Liver (tissue), 9 donors: ENCODE results near the gene PRKX. TPM values are rescaled to one million over a fixed set of nuclear protein-coding genes. Genes with fewer than 3 reads are reported as not detected.

Source experiments
- DNase-seq: peaks from one replicate; pipeline ENCODE4 v3.0.0-alpha.2; 2017; ENCODE audit warnings: low spot score
- H3K27ac ChIP-seq, 2 donors: one replicate each; pipeline ENCODE4 v1.7.0; 2013; ENCODE audit warnings: inconsistent platforms in 2 of 2, low read length in 2 of 2, control low read depth in 1 of 2, low read depth in 1 of 2, mild to moderate bottlenecking in 1 of 2
- H3K27me3 ChIP-seq, 4 donors: one replicate each; pipeline versions ENCODE4 v1.6.1 to v1.7.0; 2013; ENCODE audit warnings: low read length in 3 of 4, inconsistent platforms in 1 of 4, mild to moderate bottlenecking in 1 of 4, moderate library complexity in 1 of 4; ENCODE audit not compliant: control insufficient read depth in 4 of 4, insufficient read depth in 4 of 4
- H3K36me3 ChIP-seq, 4 donors: one replicate each; pipeline versions ENCODE4 v1.6.1 to v1.7.0; 2013; ENCODE audit warnings: low read length in 3 of 4, mild to moderate bottlenecking in 3 of 4, low read depth in 1 of 4, moderate library complexity in 1 of 4; ENCODE audit not compliant: control insufficient read depth in 4 of 4, insufficient read depth in 3 of 4
- H3K4me1 ChIP-seq, 4 donors: one replicate each; pipeline versions ENCODE4 v1.6.1 to v1.7.0; 2013; ENCODE audit warnings: low read length in 3 of 4, mild to moderate bottlenecking in 3 of 4, moderate library complexity in 1 of 4; ENCODE audit not compliant: control insufficient read depth in 4 of 4, insufficient read depth in 4 of 4
- H3K4me3 ChIP-seq, 3 donors: one replicate each; pipeline versions ENCODE4 v1.6.1 to v1.7.0; 2013; ENCODE audit warnings: low read length in 3 of 3, control low read depth in 1 of 3, low read depth in 1 of 3, mild to moderate bottlenecking in 1 of 3
- H3K9ac ChIP-seq, 2 donors: one replicate each; pipeline ENCODE4 v1.7.0; 2013; ENCODE audit warnings: low read length in 2 of 2, mild to moderate bottlenecking in 2 of 2, moderate library complexity in 2 of 2, control low read depth in 1 of 2, low read depth in 1 of 2
- H3K9me3 ChIP-seq, 4 donors: one replicate each; pipeline versions ENCODE4 v1.6.1 to v1.7.0; 2013; ENCODE audit warnings: low read length in 3 of 4; ENCODE audit not compliant: control insufficient read depth in 4 of 4
- ATF3 ChIP-seq: IDR thresholded peaks from 2 replicates; pipeline ENCODE4 v1.6.1; 2016; ENCODE audit warnings: antibody characterized with exemption
- CTCF ChIP-seq: fragments of 150-350 bp; IDR thresholded peaks from 2 replicates; pipeline ENCODE4 v1.5.1; 2017; ENCODE audit warnings: improper control_type of control experiment, low read depth, low read length; ENCODE audit not compliant: missing input control
- EGR1 ChIP-seq, 2 donors: IDR thresholded peaks; 2 replicates each; pipeline ENCODE4 v1.6.1; 2016 to 2018; ENCODE audit warnings: antibody characterized with exemption in 2 of 2, low read depth in 2 of 2
- FOXA1 ChIP-seq: IDR thresholded peaks from 2 replicates; pipeline ENCODE4 v1.6.1; 2016; ENCODE audit warnings: antibody characterized with exemption
- FOXA2 ChIP-seq: IDR thresholded peaks from 2 replicates; pipeline ENCODE4 v1.6.1; 2016; ENCODE audit warnings: antibody characterized with exemption
- GABPA ChIP-seq, 2 donors: IDR thresholded peaks in 1 of 2; conservative IDR thresholded peaks in 1 of 2; 2 replicates each; pipeline ENCODE4 v1.6.1; 2016; ENCODE audit warnings: antibody characterized with exemption in 2 of 2, mild to moderate bottlenecking in 1 of 2, moderate library complexity in 1 of 2
- HNF4A ChIP-seq, 2 donors: conservative IDR thresholded peaks; 2 replicates each; pipeline ENCODE4 v1.6.1; 2016; ENCODE audit warnings: antibody characterized with exemption in 2 of 2, mild to moderate bottlenecking in 2 of 2
- HNF4G ChIP-seq: IDR thresholded peaks from 2 replicates; pipeline ENCODE4 v1.6.1; 2016; ENCODE audit warnings: antibody characterized with exemption
- JUND ChIP-seq, 2 donors: IDR thresholded peaks; 2 replicates each; pipeline ENCODE4 v1.6.1; 2016; ENCODE audit warnings: antibody characterized with exemption in 2 of 2
- MAX ChIP-seq: IDR thresholded peaks from 2 replicates; pipeline ENCODE4 v1.6.1; 2016; ENCODE audit warnings: antibody characterized with exemption
- NR2F2 ChIP-seq: IDR thresholded peaks from 2 replicates; pipeline ENCODE4 v1.6.1; 2016; ENCODE audit warnings: antibody characterized with exemption
- REST ChIP-seq: IDR thresholded peaks from 2 replicates; pipeline ENCODE4 v1.6.1; 2016; ENCODE audit warnings: antibody characterized with exemption, mild to moderate bottlenecking
- RXRA ChIP-seq, 2 donors: IDR thresholded peaks; 2 replicates each; pipeline ENCODE4 v1.6.1; 2017 to 2018; ENCODE audit warnings: antibody characterized with exemption in 2 of 2, mild to moderate bottlenecking in 1 of 2
- SP1 ChIP-seq: IDR thresholded peaks from 2 replicates; pipeline ENCODE4 v1.6.1; 2018; ENCODE audit warnings: antibody characterized with exemption, mild to moderate bottlenecking
- TAF1 ChIP-seq: conservative IDR thresholded peaks from 2 replicates; pipeline ENCODE4 v1.6.1; 2016; ENCODE audit warnings: antibody characterized with exemption, mild to moderate bottlenecking
- YY1 ChIP-seq: IDR thresholded peaks from 2 replicates; pipeline ENCODE4 v1.6.1; 2016; ENCODE audit warnings: antibody characterized with exemption, mild to moderate bottlenecking
- ZBTB33 ChIP-seq: IDR thresholded peaks from 2 replicates; pipeline ENCODE4 v1.6.1; 2016; ENCODE audit warnings: antibody characterized with exemption
- WGBS: extraction: QIAGEN DNeasy Blood & Tissue Kit; methylation state at CpG from one replicate; pipeline ENCODE4 v1.1.7; 2013; 5-methylcytosine and 5-hydroxymethylcytosine counted together
- polyA plus RNA-seq, 2 donors: library from polyadenylated mRNA; stranded (reverse) in 1 of 2; unstranded in 1 of 2; fragments of 200-250 nt in 1 of 2; fragments of >200 nt in 1 of 2; fragmentation: Nextera tagmentation in 1 of 2; extraction: Ambion mirVana in 1 of 2; gene quantifications; one replicate each; pipeline versions ENCODE4 v1.2.1 to v1.2.3, GENCODE V29; 2013 to 2015
- total RNA-seq, 2 donors: library from RNA; depleted of rRNA; stranded (reverse); fragments of >200 nt; gene quantifications; one replicate each; pipeline ENCODE4 v1.2.3, GENCODE V29; 2014
- donor health status: healthy.
- donor health status: healthy.
- donor health status: healthy.
- donor health status: healthy.
- donor health status: healthy.

PRKX gene
- total and polyA plus RNA-seq, 4 donors, result 0.63 to 4.0 (median 1.7) TPM

- no peak overlapping the region for H3K27ac ChIP-seq
- H3K9me3 ChIP-seq, result peaks cover 0 to 3% (median 0%) of the 10 kb centered on the region in 4 donors
- no peak overlapping the region for H3K9ac ChIP-seq
- peaks cover 0 to 4% (median 0%) of the 10 kb centered on the region in 4 donors for H3K27me3 ChIP-seq
- no peak for TF ChIP-seq YY1
- no peak for TF ChIP-seq CTCF
- no peak for TF ChIP-seq REST
- no peak for TF ChIP-seq NR2F2
- no peak for TF ChIP-seq EGR1 (IDR thresholded peaks at IDR 0.05; ENCODE audit: low read depth in 2 of 2)
- TF ChIP-seq FOXA1, result no peak
- TF ChIP-seq TAF1, result no peak
- TF ChIP-seq RXRA (IDR thresholded peaks at IDR 0.05), result no peak
- TF ChIP-seq JUND (IDR thresholded peaks at IDR 0.05), result no peak
- no peak for TF ChIP-seq HNF4A (conservative IDR thresholded peaks at IDR 0.05)
- H3K4me1 ChIP-seq, result no peaks in the 10 kb centered on the region
- 67% methylated on average over 3 of the region's 3 CpGs for WGBS
- H3K4me3 ChIP-seq, result no peak overlapping the region
- no peaks in the 10 kb centered on the region for H3K36me3 ChIP-seq
- no peak for DNase-seq
Measured at GRCh38 chrX:3567686-3568085, 145.8 kb downstream of the PRKX start.

- no peak overlapping the region for H3K9ac ChIP-seq
- DNase-seq, result no peak
- TF ChIP-seq HNF4G (no peak), EGR1 (IDR thresholded peaks at IDR 0.05; ENCODE audit: low read depth in 2 of 2) (no peak), CTCF (no peak), SP1 (no peak), GABPA (IDR thresholded peaks at IDR 0.05 in 1 of 2, conservative IDR thresholded peaks at IDR 0.05 in 1 of 2) (no peak), JUND (IDR thresholded peaks at IDR 0.05) (no peak), REST (no peak), FOXA2 (no peak), MAX (no peak), ZBTB33 (no peak), TAF1 (no peak), YY1 (no peak), NR2F2 (no peak), ATF3 (no peak), HNF4A (conservative IDR thresholded peaks at IDR 0.05) (no peak)
- no peaks in the 10 kb centered on the region for H3K36me3 ChIP-seq
- 88% methylated on average over 4 of the region's 4 CpGs for WGBS
- H3K9me3 ChIP-seq, result no peaks in the 10 kb centered on the region
- peaks cover 0 to 4% (median 0%) of the 10 kb centered on the region in 4 donors for H3K27me3 ChIP-seq
- no peak overlapping the region for H3K4me3 ChIP-seq
- H3K27ac ChIP-seq, result no peak overlapping the region
- H3K4me1 ChIP-seq, result no peaks in the 10 kb centered on the region
Measured at GRCh38 chrX:3563451-3563850, 150.0 kb downstream of the PRKX start.
